Motor neuron (in vitro differentiated cells): ENCODE data around the gene RHOH. TPM values are rescaled to one million over a fixed set of nuclear protein-coding genes. Genes with fewer than 3 reads are reported as not detected.

Source experiments
- ATAC-seq, 8 experiments: fragments of 200-7000 bp; cut with Tn5 transposase; replicated peaks in 6 of 8; 2 replicates each; pipeline ENCODE4 v1.8.0; 2021; ENCODE audit warnings: mild to moderate bottlenecking in 8 of 8, moderate library complexity in 8 of 8
- H3K27ac ChIP-seq, 2 donors: fragments of 250-450 bp; sonication (Bioruptor Pico); 2 replicates each; pipeline ENCODE4 v1.9.0; 2021; ENCODE audit warnings: antibody characterized with exemption in 2 of 2, mild to moderate bottlenecking in 2 of 2, moderate library complexity in 1 of 2
- H3K4me1 ChIP-seq, 2 donors: fragments of 250-450 bp; sonication (Bioruptor Pico); replicated peaks in 1 of 2; 2 replicates each; pipeline ENCODE4 v1.6.1; 2021; ENCODE audit warnings: antibody characterized with exemption in 2 of 2, mild to moderate bottlenecking in 2 of 2, moderate library complexity in 1 of 2
- H3K4me3 ChIP-seq, 5 donors: fragments of 250-450 bp; sonication (Bioruptor Pico); 2 replicates each; pipeline ENCODE4 v1.9.0; 2021; ENCODE audit warnings: antibody characterized with exemption in 5 of 5, mild to moderate bottlenecking in 5 of 5, moderate library complexity in 4 of 5
- WGBS, 10 experiments: fragments of 450-650 bp; shearing (Covaris generic); methylation state at CpG; one replicate each; pipeline ENCODE4 v1.0.0; 2022; 5-methylcytosine and 5-hydroxymethylcytosine counted together
- in situ Hi-C, 9 experiments: fragments of 400-800 bp; cut with MboI; loops; one replicate each; pipeline ENCODE4 v1.15.0; 2021; ENCODE audit warnings: low sequenced_read_pairs in 9 of 9, low pct_unique_long_range_greater_than_20kb in 2 of 9; ENCODE audit not compliant: unreplicated experiment in 9 of 9
- total RNA-seq, 8 experiments: library from RNA; unstranded; fragments of 300-600 nt; gene quantifications; 2 replicates each; pipeline versions ENCODE4 v1.2.3 to v1.2.4, GENCODE V29; 2022

The RHOH gene
- total RNA-seq, 8 experiments from 2014 or later = 0.10 to 5.5 (median 0.46) TPM; not detected in 1

DNA sequence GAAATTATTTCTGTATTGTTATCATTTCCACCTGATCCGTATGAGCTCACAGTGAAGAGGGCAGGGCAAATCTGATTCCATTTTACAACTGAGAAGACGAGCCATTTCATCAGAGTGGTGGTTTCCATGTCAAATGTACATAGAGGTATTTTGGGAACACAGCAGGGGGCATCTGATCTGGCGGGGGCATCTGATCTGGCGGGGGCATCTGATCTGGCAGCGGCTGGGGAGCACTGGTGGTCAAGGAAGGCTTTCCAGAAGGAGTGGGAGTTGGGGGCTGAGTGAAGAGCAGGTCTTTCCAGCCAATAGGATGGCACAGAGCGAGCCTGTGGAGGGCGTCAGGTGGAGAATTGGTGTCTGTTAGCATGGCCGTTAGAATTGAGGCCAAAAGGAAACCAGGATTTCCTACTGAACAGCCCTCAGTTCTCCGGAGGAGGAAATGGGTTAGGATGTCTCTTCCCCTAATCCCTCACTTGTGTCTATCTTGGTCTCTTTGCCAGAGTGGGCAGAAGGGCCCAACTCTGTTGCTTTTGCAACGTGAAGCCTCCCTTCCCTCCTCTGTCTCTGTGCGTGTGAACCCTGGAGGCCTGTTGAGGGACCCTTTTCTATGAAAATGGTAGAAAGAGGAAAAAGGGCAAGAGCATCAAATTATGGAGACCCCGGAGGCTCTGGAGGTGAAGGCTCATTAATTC is 41.3 kb downstream of the RHOH start:
- ATAC-seq = no peak
- Histone ChIP-seq H3K4me1 (peaks cover 12 to 15% of the 10 kb centered on the region in 2 donors), H3K27ac (peak overlapping the region; percentile 31 to 58), H3K4me3 (no peak overlapping the region)
- in situ Hi-C loops = no loop called here
- 58 to 100% (median 94%) methylated on average over 2 to 8 of the region's 12 CpGs; no CpG with 5 or more reads in 3 of the 10 experiments for WGBS, 10 experiments

GRCh38 chr4:40238700-40239548 is 42.1 kb downstream of the RHOH start:
- WGBS, 10 experiments = 43 to 100% (median 95%) methylated on average over 1 to 10 of the region's 12 CpGs
- Histone ChIP-seq H3K4me3 (no peak overlapping the region), H3K4me1 (peaks cover 12 to 15% of the 10 kb centered on the region in 2 donors), H3K27ac (peak overlapping the region in 1 of 2 donors; percentile 58)
- in situ Hi-C loops = no loop called here
- peak in 6 of 8 experiments; percentile 35 to 99 (median 96) for ATAC-seq

DNA sequence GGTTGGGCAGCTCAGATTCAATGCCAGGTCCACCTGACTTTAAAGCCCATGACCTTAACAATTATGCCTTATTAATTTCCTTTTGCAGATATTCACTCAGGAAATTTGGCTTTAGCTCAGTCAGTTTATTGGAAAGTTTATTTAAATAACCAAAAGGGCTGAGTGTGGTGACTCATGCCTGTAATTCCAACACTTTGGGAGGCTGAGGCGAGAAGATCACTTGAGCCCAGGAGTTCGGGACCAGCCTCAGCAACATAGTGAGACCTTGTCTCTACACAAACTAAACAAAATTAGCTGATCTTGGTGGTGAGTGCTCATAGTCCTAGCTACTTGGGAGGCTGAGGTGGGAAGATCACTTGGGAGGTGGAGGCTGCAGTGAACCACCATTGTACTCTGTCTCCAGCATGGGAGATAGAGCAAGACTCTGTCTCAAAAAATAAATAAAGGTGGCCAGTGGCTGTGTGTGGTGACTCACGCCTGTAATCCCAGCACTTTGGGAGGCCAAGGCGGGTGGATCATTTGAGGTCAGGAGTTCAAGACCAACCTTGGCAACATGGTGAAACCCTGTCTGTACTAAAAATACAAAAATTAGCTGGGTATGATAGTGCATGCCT is 43.3 kb downstream of the RHOH start:
- no peak overlapping the region for H3K27ac ChIP-seq
- in situ Hi-C loops = no loop called here
- no peak overlapping the region for H3K4me3 ChIP-seq
- peaks cover 12 to 15% of the 10 kb centered on the region in 2 donors for H3K4me1 ChIP-seq
- ATAC-seq = peak in 1 of 8 experiments; percentile 26
- 82 to 100% (median 100%) methylated on average over 1 to 4 of the region's 4 CpGs; no CpG with 5 or more reads in 1 of the 10 experiments for WGBS, 10 experiments

DNA sequence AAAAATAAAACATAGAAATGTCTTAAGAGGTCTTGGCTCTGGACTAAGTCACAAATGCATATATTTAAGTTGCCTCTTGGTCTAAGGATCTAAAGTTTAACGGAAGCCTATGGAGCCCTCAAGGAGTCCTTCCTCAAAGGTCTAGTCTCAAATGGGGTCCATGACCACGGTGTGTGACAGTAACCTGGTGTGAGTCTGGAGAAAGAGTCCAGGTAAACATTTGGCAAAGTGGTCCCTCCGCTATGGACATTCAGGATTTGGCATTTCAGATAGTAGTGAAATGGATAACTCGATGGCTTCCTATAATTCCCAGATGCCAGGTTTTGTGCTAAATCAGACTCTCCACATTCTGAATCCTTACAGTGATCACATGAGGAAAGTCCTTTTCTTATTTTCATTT is 44.2 kb downstream of the RHOH start:
- peaks cover 12 to 15% of the 10 kb centered on the region in 2 donors for H3K4me1 ChIP-seq
- 52 to 100% (median 73%) methylated on average over 1 to 4 of the region's 4 CpGs for WGBS, 10 experiments
- no peak overlapping the region for H3K4me3 ChIP-seq
- no peak overlapping the region for H3K27ac ChIP-seq
- in situ Hi-C loops = no loop called here
- no peak for ATAC-seq

DNA sequence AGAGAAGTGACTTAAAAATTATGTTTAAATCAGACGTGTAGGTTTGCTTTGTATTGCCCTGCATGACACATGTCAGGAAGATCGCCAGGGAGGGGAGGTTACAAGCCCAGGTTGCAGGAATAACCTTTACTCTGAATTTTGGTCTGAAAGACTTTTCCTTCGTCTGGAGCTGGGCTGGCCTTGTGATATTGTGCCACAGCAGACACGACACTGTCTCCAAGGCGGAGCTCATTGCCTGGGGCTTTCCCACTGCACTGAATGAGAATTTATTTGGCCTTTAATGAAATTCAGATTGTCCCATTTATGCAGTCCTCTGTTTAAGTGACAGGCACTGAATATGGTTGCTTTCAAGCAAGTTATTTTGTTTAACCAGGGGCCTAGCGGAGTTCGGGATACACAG is 45.1 kb downstream of the RHOH start:
- Histone ChIP-seq H3K4me1 (peaks cover 12 to 15% of the 10 kb centered on the region in 2 donors), H3K27ac (no peak overlapping the region), H3K4me3 (no peak overlapping the region)
- peak in 6 of 8 experiments; percentile 21 to 83 (median 34) for ATAC-seq
- in situ Hi-C loops = no loop called here
- WGBS, 10 experiments = 53 to 90% (median 70%) methylated on average over 2 to 5 of the region's 7 CpGs; no CpG with 5 or more reads in 2 of the 10 experiments

GRCh38 chr4:40243386-40243948 is 46.6 kb downstream of the RHOH start:
- no peak for ATAC-seq
- Histone ChIP-seq H3K4me1 (peaks cover 0 to 7% of the 10 kb centered on the region in 2 donors), H3K4me3 (no peak overlapping the region), H3K27ac (no peak overlapping the region)
- in situ Hi-C loops = no loop called here
- WGBS, 10 experiments = 40 to 100% (median 100%) methylated on average over 1 to 6 of the region's 19 CpGs; no CpG with 5 or more reads in 3 of the 10 experiments

- no peak for ATAC-seq
- WGBS, 10 experiments = 43 to 100% (median 86%) methylated on average over 1 to 2 of the region's 2 CpGs; no CpG with 5 or more reads in 1 of the 10 experiments
- in situ Hi-C loops = no loop called here
- no peak overlapping the region for H3K4me3 ChIP-seq
- no peaks in the 10 kb centered on the region for H3K4me1 ChIP-seq
- H3K27ac ChIP-seq = no peak overlapping the region
Observed at GRCh38 chr4:40244606-40245005, 47.8 kb downstream of the RHOH start.

DNA sequence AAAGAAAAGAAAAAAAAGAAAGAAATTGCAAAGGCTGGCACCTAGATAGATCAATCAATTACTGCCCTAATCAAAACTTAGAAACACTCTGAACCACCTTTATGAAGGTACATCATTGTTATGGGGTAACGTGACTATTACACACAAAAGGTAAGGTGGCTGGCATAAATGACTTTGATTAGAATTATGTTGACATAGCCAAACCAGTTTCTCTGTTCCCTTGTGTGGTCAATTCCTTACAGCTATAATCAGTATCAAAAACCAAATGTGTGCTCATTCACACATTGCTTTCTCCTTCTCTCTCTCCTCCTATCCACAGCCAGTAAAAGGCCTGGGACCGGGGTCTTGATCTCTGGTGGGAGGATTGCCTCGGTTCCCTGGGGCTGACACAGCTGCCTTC is 48.7 kb downstream of the RHOH start:
- ATAC-seq = no peak
- Histone ChIP-seq H3K4me3 (no peak overlapping the region), H3K27ac (no peak overlapping the region), H3K4me1 (no peaks in the 10 kb centered on the region)
- in situ Hi-C loops = no loop called here
- WGBS, 10 experiments = 31 to 100% (median 83%) methylated on average over 1 to 2 of the region's 3 CpGs; no CpG with 5 or more reads in 2 of the 10 experiments

GRCh38 chr4:40246011-40246900 is 49.4 kb downstream of the RHOH start:
- Histone ChIP-seq H3K27ac (no peak overlapping the region), H3K4me3 (no peak overlapping the region), H3K4me1 (no peaks in the 10 kb centered on the region)
- ATAC-seq = peak in 2 of 8 experiments; percentile 24 to 31
- in situ Hi-C loops = no loop called here
- WGBS, 10 experiments = 50 to 100% (median 69%) methylated on average over 1 to 4 of the region's 9 CpGs; no CpG with 5 or more reads in 2 of the 10 experiments

DNA sequence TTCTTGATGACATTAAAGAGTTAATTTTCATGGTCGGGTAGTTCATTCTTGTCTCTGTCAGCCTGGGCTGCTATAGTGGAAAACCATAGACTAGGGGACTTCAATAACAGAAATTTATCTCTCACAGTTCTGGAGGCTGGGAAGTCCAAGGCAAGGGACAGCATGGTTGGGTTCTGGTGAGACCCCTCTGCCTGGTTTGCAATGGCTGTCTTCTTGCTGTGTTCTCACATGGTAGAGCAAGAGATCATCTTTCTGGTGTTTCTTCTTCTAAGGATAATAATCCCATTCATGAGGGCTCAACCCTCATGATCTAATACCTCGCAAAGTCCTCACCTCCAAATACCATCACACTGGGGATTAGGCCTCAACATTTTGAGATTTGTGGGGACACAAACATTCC is 50.1 kb downstream of the RHOH start:
- WGBS, 10 experiments = 0 to 91% (median 78%) methylated on average over 1 to 2 of the region's 2 CpGs; no CpG with 5 or more reads in 3 of the 10 experiments
- no peak for ATAC-seq
- Histone ChIP-seq H3K4me1 (no peaks in the 10 kb centered on the region), H3K4me3 (no peak overlapping the region), H3K27ac (no peak overlapping the region)
- in situ Hi-C loops = no loop called here

DNA sequence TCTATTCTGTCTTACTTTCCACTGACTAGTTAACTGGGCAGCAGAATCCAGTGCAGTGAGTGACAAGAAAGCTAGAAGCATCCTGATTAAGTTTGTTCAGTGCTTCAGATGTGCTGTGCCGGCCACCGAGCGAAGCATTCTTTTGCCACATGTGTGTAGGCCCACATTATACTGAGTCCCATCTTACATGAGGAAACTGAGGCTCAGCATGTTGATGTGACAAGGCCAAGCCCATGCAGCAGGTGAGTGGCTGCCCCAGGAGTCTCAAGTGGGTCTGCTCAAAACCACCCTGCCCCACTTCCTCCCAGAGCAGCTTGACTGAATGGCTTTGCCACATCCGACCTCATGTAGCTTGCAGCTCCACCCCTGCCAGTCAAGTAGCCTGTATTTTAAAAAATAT is 50.5 kb downstream of the RHOH start:
- H3K4me1 ChIP-seq = no peaks in the 10 kb centered on the region
- no peak overlapping the region for H3K27ac ChIP-seq
- in situ Hi-C loops = no loop called here
- no peak for ATAC-seq
- WGBS, 10 experiments = 20 to 100% (median 79%) methylated on average over 1 to 4 of the region's 4 CpGs; no CpG with 5 or more reads in 5 of the 10 experiments
- H3K4me3 ChIP-seq = no peak overlapping the region

GRCh38 chr4:40251366-40251765 is 54.5 kb downstream of the RHOH start:
- Histone ChIP-seq H3K4me1 (peaks cover 0 to 13% of the 10 kb centered on the region in 2 donors), H3K27ac (no peak overlapping the region), H3K4me3 (no peak overlapping the region)
- ATAC-seq = no peak
- 0 to 93% (median 83%) methylated on average over 1 to 2 of the region's 2 CpGs; no CpG with 5 or more reads in 2 of the 10 experiments for WGBS, 10 experiments
- in situ Hi-C loops = no loop called here
